ENCODE measurements around the gene PTPRD.

DNA sequence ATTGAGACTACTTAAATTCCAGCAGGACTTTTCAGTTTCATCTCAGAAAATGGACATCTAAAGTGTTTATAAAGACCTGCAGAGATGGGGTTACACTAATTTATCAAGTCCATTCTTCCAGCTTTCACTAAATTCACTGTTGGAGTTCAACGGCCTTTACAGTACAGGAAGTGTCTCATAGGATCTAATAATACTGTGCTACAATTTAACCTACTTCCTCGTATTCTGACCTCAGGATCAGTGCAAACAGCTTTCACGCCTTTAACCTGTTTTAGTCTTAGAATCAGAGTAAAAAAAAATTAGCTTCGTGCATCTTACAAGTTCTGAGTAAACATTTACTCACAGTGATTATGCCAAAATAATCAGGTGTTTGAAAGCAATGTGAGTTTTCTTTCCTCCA lies 2180.6 kb downstream of the PTPRD start:
- TF ChIP-seq, protein P1, sequence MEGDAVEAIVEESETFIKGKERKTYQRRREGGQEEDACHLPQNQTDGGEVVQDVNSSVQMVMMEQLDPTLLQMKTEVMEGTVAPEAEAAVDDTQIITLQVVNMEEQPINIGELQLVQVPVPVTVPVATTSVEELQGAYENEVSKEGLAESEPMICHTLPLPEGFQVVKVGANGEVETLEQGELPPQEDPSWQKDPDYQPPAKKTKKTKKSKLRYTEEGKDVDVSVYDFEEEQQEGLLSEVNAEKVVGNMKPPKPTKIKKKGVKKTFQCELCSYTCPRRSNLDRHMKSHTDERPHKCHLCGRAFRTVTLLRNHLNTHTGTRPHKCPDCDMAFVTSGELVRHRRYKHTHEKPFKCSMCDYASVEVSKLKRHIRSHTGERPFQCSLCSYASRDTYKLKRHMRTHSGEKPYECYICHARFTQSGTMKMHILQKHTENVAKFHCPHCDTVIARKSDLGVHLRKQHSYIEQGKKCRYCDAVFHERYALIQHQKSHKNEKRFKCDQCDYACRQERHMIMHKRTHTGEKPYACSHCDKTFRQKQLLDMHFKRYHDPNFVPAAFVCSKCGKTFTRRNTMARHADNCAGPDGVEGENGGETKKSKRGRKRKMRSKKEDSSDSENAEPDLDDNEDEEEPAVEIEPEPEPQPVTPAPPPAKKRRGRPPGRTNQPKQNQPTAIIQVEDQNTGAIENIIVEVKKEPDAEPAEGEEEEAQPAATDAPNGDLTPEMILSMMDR (conservative IDR thresholded peaks at IDR 0.05 in 1 of 2, IDR thresholded peaks at IDR 0.05 in 1 of 2; ENCODE audit: extremely low read depth in 1 of 2, insufficient read depth in 1 of 2, low read depth in 1 of 2, low read length in 2 of 2): no peak
- TF ChIP-seq EZH2 (IDR thresholded peaks at IDR 0.05; ENCODE audit: borderline replicate concordance, low read length): no peak
